Pancreas (tissue), 10 donors: ENCODE measurements around the gene RPGRIP1L. TPM values are rescaled to one million over a fixed set of nuclear protein-coding genes. Genes with fewer than 3 reads are reported as not detected.

Experiments
- ATAC-seq, 4 donors: fragments of 200-7000 bp; cut with Tn5 transposase; one replicate each; pipeline versions ENCODE4 v1.8.0 to v1.9.1; 2020; ENCODE audit warnings: mild to moderate bottlenecking in 4 of 4, moderate library complexity in 4 of 4
- DNase-seq, 6 donors: peaks; one replicate each; pipeline ENCODE4 v3.0.0-alpha.2; 2020
- FAIRE-seq: peaks from 2 replicates; lab custom pipeline; 2012; peaks lifted over from hg19 to GRCh38; lab: Jason Lieb, UNC
- H3K27ac ChIP-seq, 4 donors: fragments of 200-600 bp; sonication (generic); 1 replicate in 3 of 4; 2 replicates in 1 of 4; pipeline versions ENCODE4 v1.5.0 to v1.8.0; 2020
- H3K27me3 ChIP-seq, 4 donors: fragments of 200-600 bp; one replicate each; pipeline ENCODE4 v1.8.0; 2021
- H3K36me3 ChIP-seq, 3 donors: fragments of 200-600 bp; sonication (generic) in 1 of 3; one replicate each; pipeline versions ENCODE4 v1.5.0 to v1.8.0; 2020 to 2021
- H3K4me1 ChIP-seq, 3 donors: fragments of 200-600 bp; one replicate each; pipeline ENCODE4 v1.8.0; 2021
- H3K4me3 ChIP-seq, 4 donors: fragments of 200-600 bp; sonication (generic) in 2 of 4; one replicate each; pipeline versions ENCODE4 v1.5.0 to v1.8.0; 2020 to 2021
- H3K9me3 ChIP-seq, 4 donors: fragments of 200-600 bp; one replicate each; pipeline ENCODE4 v1.8.0; 2021
- CTCF ChIP-seq, 4 donors: fragments of 200-600 bp; sonication (generic) in 3 of 4; IDR thresholded peaks; one replicate each; pipeline versions ENCODE4 v1.5.0 to v1.8.0; 2021; ENCODE audit warnings: antibody characterized with exemption in 4 of 4
- WGBS, 2 donors: extraction: QIAGEN DNeasy Blood & Tissue Kit; methylation state at CpG; one replicate each; pipeline ENCODE4 v1.1.7; 2013; 5-methylcytosine and 5-hydroxymethylcytosine counted together
- intact Hi-C, 3 donors: fragments of 100-400 bp; cut with DNase I; formaldehyde crosslinking; loops; one replicate each; pipeline versions ENCODE4 v1.11.1 to v1.14.2; 2022
- polyA plus RNA-seq, 2 donors: library from polyadenylated mRNA; stranded (reverse); fragments of 200-250 nt; gene quantifications; one replicate each; pipeline ENCODE4 v1.2.3, GENCODE V29; 2013
- total RNA-seq, 6 donors: library from RNA; stranded (reverse); fragmentation: NEBNext Ultra II Directional in 4 of 6; extraction: Animal tissue kit (Norgen Biotek cat#: 25700) in 4 of 6; gene quantifications; one replicate each; pipeline versions ENCODE4 v1.2.1 to v1.2.4, GENCODE V29; 2021 to 2023
- donor health status: healthy with polysubstance abuse.
- donor health status: DM: no; HTN: no; CAD: no; lungs with moderate emphysema.
- donor health status: DM: no; HTN: no; CAD: no.
- donor health status: control.
- donor health status: control.
- donor health status: Bipolar disorder and iron deficiency.
- donor health status: DM: yes; HTN: yes; CAD: no.
- donor health status: DM: no; HTN: no; CAD: no.
- donor health status: DM: no; HTN: no; CAD: no.
- donor health status: DM: yes; HTN: yes; CAD: no.

Gene RPGRIP1L
- total and polyA plus RNA-seq, 8 donors, result 1.1 to 5.2 (median 1.9) TPM

GRCh38 chr16:53654946-53655345, 48.7 kb downstream of the RPGRIP1L start:
- no peak overlapping the region for H3K4me3 ChIP-seq
- H3K36me3 ChIP-seq, result no peaks in the 10 kb centered on the region
- H3K4me1 ChIP-seq, result peaks cover 0 to 5% (median 0%) of the 10 kb centered on the region in 3 donors
- no peak for TF ChIP-seq CTCF (IDR thresholded peaks at IDR 0.05)
- WGBS, 2 donors, result 96 to 97% methylated on average over 2 of the region's 2 CpGs
- ATAC-seq (no peak), FAIRE-seq (no peak), DNase-seq (no peak)
- H3K27me3 ChIP-seq, result no peaks in the 10 kb centered on the region
- H3K27ac ChIP-seq, result no peak overlapping the region
- no peaks in the 10 kb centered on the region for H3K9me3 ChIP-seq
- intact Hi-C loops, result no loop called here

- intact Hi-C loops, result no loop called here
- WGBS, 2 donors, result 91 to 94% methylated on average over 2 of the region's 2 CpGs
- ATAC-seq, result no peak
- Histone ChIP-seq H3K27me3 (no peaks in the 10 kb centered on the region), H3K4me3 (no peak overlapping the region), H3K4me1 (no peaks in the 10 kb centered on the region), H3K36me3 (no peaks in the 10 kb centered on the region), H3K9me3 (no peaks in the 10 kb centered on the region), H3K27ac (no peak overlapping the region)
- DNase-seq, result no peak
- TF ChIP-seq CTCF (IDR thresholded peaks at IDR 0.05), result no peak
- FAIRE-seq, result no peak
Measured at GRCh38 chr16:53651357-53651756, 52.3 kb downstream of the RPGRIP1L start.

GRCh38 chr16:53646506-53646905, 57.2 kb downstream of the RPGRIP1L start:
- ATAC-seq (no peak), FAIRE-seq (no peak), DNase-seq (no peak)
- Histone ChIP-seq H3K4me3 (no peak overlapping the region), H3K27me3 (no peaks in the 10 kb centered on the region), H3K4me1 (no peaks in the 10 kb centered on the region), H3K27ac (no peak overlapping the region), H3K36me3 (no peaks in the 10 kb centered on the region), H3K9me3 (no peaks in the 10 kb centered on the region)
- intact Hi-C loops, result no loop called here
- WGBS, 2 donors, result 94 to 97% methylated on average over 3 of the region's 3 CpGs
- no peak for TF ChIP-seq CTCF (IDR thresholded peaks at IDR 0.05)

GRCh38 chr16:53643474-53643873, 60.2 kb downstream of the RPGRIP1L start:
- no peak for TF ChIP-seq CTCF (IDR thresholded peaks at IDR 0.05)
- DNase-seq, result no peak
- no peaks in the 10 kb centered on the region for H3K9me3 ChIP-seq
- no peaks in the 10 kb centered on the region for H3K4me1 ChIP-seq
- WGBS, 2 donors, result 96 to 97% methylated on average over 1 of the region's 1 CpG
- no peak overlapping the region for H3K4me3 ChIP-seq
- no peak for FAIRE-seq
- H3K36me3 ChIP-seq, result peaks cover 0 to 6% (median 4%) of the 10 kb centered on the region in 3 donors
- no peaks in the 10 kb centered on the region for H3K27me3 ChIP-seq
- no peak overlapping the region for H3K27ac ChIP-seq
- no peak for ATAC-seq
- intact Hi-C loops, result no loop called here

- ATAC-seq (no peak), DNase-seq (no peak), FAIRE-seq (no peak)
- Histone ChIP-seq H3K27ac (no peak overlapping the region), H3K4me1 (no peaks in the 10 kb centered on the region), H3K36me3 (peaks cover 0 to 6% (median 4%) of the 10 kb centered on the region in 3 donors), H3K4me3 (no peak overlapping the region), H3K9me3 (no peaks in the 10 kb centered on the region), H3K27me3 (no peaks in the 10 kb centered on the region)
- intact Hi-C loops, result no loop called here
- 87 to 90% methylated on average over 5 of the region's 5 CpGs for WGBS, 2 donors
- no peak for TF ChIP-seq CTCF (IDR thresholded peaks at IDR 0.05)
Measured at GRCh38 chr16:53642094-53642493, 61.6 kb downstream of the RPGRIP1L start.
